ENCODE data around the gene EPS15. TPM values are rescaled to one million over a fixed set of nuclear protein-coding genes. Genes with fewer than 3 reads are reported as not detected.

Gene EPS15
- total RNA-seq, 3 donors from 2014 or later = 50.0 to 85.5 (median 54.0) TPM

GRCh38 chr1:51499694-51500093, 19.4 kb downstream of the EPS15 start:
- DNase-seq (no peak), ATAC-seq (no peak)
- Histone ChIP-seq H3K36me3 (ENCODE audit: low read depth) (no peaks in the 10 kb centered on the region), H3K4me1 (ENCODE audit: low read depth) (peaks cover 10% of the 10 kb centered on the region), H3K4me3 (no peak overlapping the region), H3K9me3 (no peaks in the 10 kb centered on the region)
- no peak for TF ChIP-seq CTCF (IDR thresholded peaks at IDR 0.05)
- intact Hi-C loops (cut with DNase I, micrococcal nuclease) = no loop called here

GRCh38 chr1:51498924-51499323, 20.1 kb downstream of the EPS15 start:
- TF ChIP-seq CTCF (IDR thresholded peaks at IDR 0.05) = no peak
- no peak for ATAC-seq
- no peak overlapping the region for H3K4me3 ChIP-seq
- DNase-seq = no peak
- peaks cover 17% of the 10 kb centered on the region for H3K4me1 ChIP-seq (ENCODE audit: low read depth)
- H3K9me3 ChIP-seq = no peaks in the 10 kb centered on the region
- intact Hi-C loops (cut with DNase I, micrococcal nuclease) = no loop called here
- no peaks in the 10 kb centered on the region for H3K36me3 ChIP-seq (ENCODE audit: low read depth)

- no peak for DNase-seq
- no peaks in the 10 kb centered on the region for H3K9me3 ChIP-seq
- no peaks in the 10 kb centered on the region for H3K36me3 ChIP-seq (ENCODE audit: low read depth)
- TF ChIP-seq CTCF (IDR thresholded peaks at IDR 0.05) = no peak
- intact Hi-C loops (cut with DNase I, micrococcal nuclease) = no loop called here
- H3K4me1 ChIP-seq (ENCODE audit: low read depth) = peaks cover 27% of the 10 kb centered on the region
- H3K4me3 ChIP-seq = no peak overlapping the region
- no peak for ATAC-seq
These were observed 21.7 kb downstream of the EPS15 start for GRCh38 chr1:51497340-51497739.

- no peak for TF ChIP-seq CTCF (IDR thresholded peaks at IDR 0.05)
- DNase-seq (no peak), ATAC-seq (peak; percentile 50)
- H3K4me1 ChIP-seq (ENCODE audit: low read depth) = peaks cover 47% of the 10 kb centered on the region
- intact Hi-C loops (cut with DNase I, micrococcal nuclease) = no loop called here
- H3K36me3 ChIP-seq (ENCODE audit: low read depth) = no peaks in the 10 kb centered on the region
- no peak overlapping the region for H3K4me3 ChIP-seq
- H3K9me3 ChIP-seq = no peaks in the 10 kb centered on the region
These were observed 24.8 kb downstream of the EPS15 start for GRCh38 chr1:51494138-51494830.

- intact Hi-C loops (cut with DNase I, micrococcal nuclease) = no loop called here
- peaks cover 47% of the 10 kb centered on the region for H3K4me1 ChIP-seq (ENCODE audit: low read depth)
- no peaks in the 10 kb centered on the region for H3K9me3 ChIP-seq
- no peak for TF ChIP-seq CTCF (IDR thresholded peaks at IDR 0.05)
- no peak overlapping the region for H3K4me3 ChIP-seq
- ATAC-seq (peak; percentile 92), DNase-seq (peak in 2 of 3 donors; percentile 38 to 60)
- no peaks in the 10 kb centered on the region for H3K36me3 ChIP-seq (ENCODE audit: low read depth)
These were observed 27.7 kb downstream of the EPS15 start for GRCh38 chr1:51491166-51491981.

All from mucosa of descending colon (tissue), 3 donors.